IMR-90 (cell line): ENCODE measurements around the gene PAQR4. TPM values are rescaled to one million over a fixed set of nuclear protein-coding genes. Genes with fewer than 3 reads are reported as not detected.
A peak's percentile ranks its signal among the peaks of the same experiment; 100 is the strongest.

ENCODE experiments used
- ATAC-seq: fragments of 200-7000 bp; cut with Tn5 transposase; 2 replicates; pipeline ENCODE4 v1.9.1; 2020; ENCODE audit warnings: low read depth, mild to moderate bottlenecking, moderate library complexity
- BruUV-seq: library from RNA; stranded (reverse); fragments of 400-500 nt; replicated peaks from 2 replicates; lab custom pipeline; 2021; lab: Mats Ljungman, UMichigan
- CTCF ChIA-PET: fragments of 300-600 bp; formaldehyde crosslinking; extraction: SDS; loops from one replicate; lab custom pipeline; 2021; ENCODE audit warnings: antibody characterized with exemption; lab: Yijun Ruan, JAX
- POLR2A ChIA-PET: fragments of 300-600 bp; sonication (Branson Sonifier 250); formaldehyde crosslinking; loops from one replicate; lab custom pipeline; 2022; ENCODE audit warnings: antibody characterized with exemption; ENCODE audit not compliant: unreplicated experiment; lab: Charles Lee
- DNase-seq: peaks from one replicate; pipeline ENCODE4 v3.0.0; 2013
- H2AFZ ChIP-seq: replicated peaks from 2 replicates; pipeline ENCODE3; 2013; ENCODE audit warnings: low read length, mild to moderate bottlenecking; ENCODE audit not compliant: poor library complexity
- H2AK5ac ChIP-seq: 2 replicates; pipeline ENCODE4 v1.6.1; 2013; ENCODE audit warnings: low read depth, low read length, inconsistent platforms
- H2AK9ac ChIP-seq: replicated peaks from 2 replicates; pipeline ENCODE3; 2013; ENCODE audit warnings: mild to moderate bottlenecking, low read depth, low read length, moderate library complexity; ENCODE audit not compliant: poor library complexity
- H2BK120ac ChIP-seq: 2 replicates; pipeline ENCODE4 v1.6.1; 2013; ENCODE audit warnings: low read depth, low read length, inconsistent platforms
- H2BK15ac ChIP-seq: 3 replicates; pipeline ENCODE4 v1.6.1; 2013; ENCODE audit warnings: low read depth, low read length, inconsistent platforms
- H2BK20ac ChIP-seq: 2 replicates; pipeline ENCODE4 v1.6.1; 2013; ENCODE audit warnings: low read depth, mild to moderate bottlenecking, inconsistent platforms, low read length, moderate library complexity
- H2BK5ac ChIP-seq: 2 replicates; pipeline ENCODE4 v1.6.1; 2013; ENCODE audit warnings: mild to moderate bottlenecking, low read depth, low read length, inconsistent platforms; ENCODE audit not compliant: poor library complexity, severe bottlenecking
- H3K14ac ChIP-seq: replicated peaks from 2 replicates; pipeline ENCODE4 v1.6.1; 2013; ENCODE audit warnings: low read depth, low read length, inconsistent platforms
- H3K18ac ChIP-seq: 2 replicates; pipeline ENCODE4 v1.6.1; 2013; ENCODE audit warnings: low read depth, low read length, control low read depth
- H3K23ac ChIP-seq: 2 replicates; pipeline ENCODE4 v1.6.1; 2013; ENCODE audit warnings: low read depth, low read length, inconsistent platforms
- H3K27ac ChIP-seq: 2 replicates; pipeline ENCODE4 v1.5.1; 2013; ENCODE audit warnings: mild to moderate bottlenecking, control low read depth, low read length; ENCODE audit not compliant: insufficient read depth
- H3K27me3 ChIP-seq: 2 replicates; pipeline ENCODE4 v1.6.1; 2013; ENCODE audit warnings: low read length; ENCODE audit not compliant: control insufficient read depth, insufficient read depth
- H3K36me3 ChIP-seq: 2 replicates; pipeline ENCODE4 v1.6.1; 2013; ENCODE audit warnings: low read length, mixed read lengths; ENCODE audit not compliant: control insufficient read depth, insufficient read depth
- H3K4ac ChIP-seq: 2 replicates; pipeline ENCODE4 v1.6.1; 2013; ENCODE audit warnings: low read depth, low read length, inconsistent platforms
- H3K4me1 ChIP-seq: 2 replicates; pipeline ENCODE4 v1.6.1; 2013; ENCODE audit warnings: low read length, mixed read lengths; ENCODE audit not compliant: control insufficient read depth, insufficient read depth
- H3K4me2 ChIP-seq: 2 replicates; pipeline ENCODE4 v1.6.1; 2013; ENCODE audit warnings: low read depth, mild to moderate bottlenecking, control low read depth, low read length, moderate library complexity
- H3K4me3 ChIP-seq: 2 replicates; pipeline ENCODE4 v1.5.1; 2013; ENCODE audit warnings: low read depth, mild to moderate bottlenecking, control low read depth, low read length, moderate library complexity; ENCODE audit not compliant: insufficient read depth
- H3K56ac ChIP-seq: 2 replicates; pipeline ENCODE4 v1.6.1; 2013; ENCODE audit warnings: low read length, inconsistent platforms; ENCODE audit not compliant: insufficient read depth; ENCODE audit errors: extremely low read depth
- H3K79me1 ChIP-seq, 2 experiments: 2 replicates each; pipeline ENCODE4 v1.6.1; 2013; ENCODE audit warnings: low read length in 2 of 2, inconsistent platforms in 1 of 2, low read depth in 1 of 2
- H3K9ac ChIP-seq: 2 replicates; pipeline ENCODE4 v1.6.1; 2013; ENCODE audit warnings: low read depth, low read length, control low read depth
- H3K9me1 ChIP-seq: 2 replicates; pipeline ENCODE4 v1.6.1; 2013; ENCODE audit warnings: low read length, inconsistent platforms; ENCODE audit not compliant: insufficient read depth
- H3K9me3 ChIP-seq: 2 replicates; pipeline ENCODE4 v1.6.1; 2013; ENCODE audit warnings: low read length; ENCODE audit not compliant: control insufficient read depth, insufficient read depth
- H4K20me1 ChIP-seq: 2 replicates; pipeline ENCODE4 v1.6.1; 2013; ENCODE audit warnings: low read length, inconsistent platforms; ENCODE audit not compliant: insufficient read depth
- H4K5ac ChIP-seq: 2 replicates; pipeline ENCODE4 v1.6.1; 2013; ENCODE audit warnings: mild to moderate bottlenecking, low read depth, low read length, control low read depth
- H4K8ac ChIP-seq, 2 experiments: 2 replicates each; pipeline ENCODE4 v1.6.1; 2013; ENCODE audit warnings: low read depth in 2 of 2, low read length in 2 of 2, control low read depth in 1 of 2, inconsistent platforms in 1 of 2
- H4K91ac ChIP-seq: 2 replicates; pipeline ENCODE4 v1.6.1; 2013; ENCODE audit warnings: low read depth, low read length, inconsistent platforms; ENCODE audit not compliant: insufficient read depth
- CEBPB ChIP-seq: IDR thresholded peaks from 2 replicates; pipeline ENCODE4 v1.6.1; 2012; ENCODE audit warnings: low read depth, low read length, improper control_type of control experiment
- MXI1 ChIP-seq: IDR thresholded peaks from 2 replicates; pipeline ENCODE4 v1.6.1; 2012; ENCODE audit warnings: low read depth, mild to moderate bottlenecking, low read length, moderate library complexity, borderline replicate concordance
- POLR2A ChIP-seq: IDR thresholded peaks from 2 replicates; pipeline ENCODE4 v1.6.1; 2012; ENCODE audit warnings: mild to moderate bottlenecking, low read depth, low read length
- WGBS, 2 experiments: methylation state at CpG; one replicate each; pipeline versions ENCODE4 v1.1.5 to v1.1.7; 2013; ENCODE audit warnings: missing lambda C conversion rate in 2 of 2; ENCODE audit not compliant: insufficient read length in 1 of 2; ENCODE audit errors: extremely low coverage in 2 of 2; 5-methylcytosine and 5-hydroxymethylcytosine counted together
- dilution Hi-C: fragments of 300-500 bp; cut with HindIII; formaldehyde crosslinking; loops from one replicate; pipeline ENCODE4 v1.14.3; 2018; ENCODE audit warnings: low sequenced_read_pairs; ENCODE audit not compliant: unreplicated experiment
- in situ Hi-C: fragments of 300-500 bp; cut with MboI; formaldehyde crosslinking; loops from 3 replicates; pipeline ENCODE4 v1.14.3; 2019; ENCODE audit warnings: low sequenced_read_pairs, inconsistent platforms, mixed read lengths
- intact Hi-C: fragments of 100-400 bp; cut with micrococcal nuclease; formaldehyde crosslinking; loops from 2 replicates; pipeline ENCODE4 v1.10.0; 2022
- polyA plus RNA-seq, 3 experiments: library from polyadenylated mRNA; depleted of rRNA; stranded (reverse); fragments of >200 nt; gene quantifications; 2 replicates each; pipeline ENCODE4 v1.2.3, GENCODE V29; 2012; ENCODE audit warnings: low replicate concordance in 1 of 3
- total RNA-seq: library from RNA; depleted of rRNA; stranded (reverse); fragments of >200 nt; gene quantifications from 2 replicates; pipeline ENCODE4 v1.2.3, GENCODE V29; 2012
- TF ChIP-seq, protein P1 (sequence below): conservative IDR thresholded peaks from 2 replicates; pipeline ENCODE4 v1.5.1; 2012; ENCODE audit warnings: mild to moderate bottlenecking, low read depth, low read length, improper control_type of control experiment
- TF ChIP-seq, protein P2 (sequence below): fragments of 150-350 bp; IDR thresholded peaks from 2 replicates; pipeline ENCODE4 v1.6.1; 2017; ENCODE audit warnings: mild to moderate bottlenecking, antibody characterized with exemption, low read length, low read depth

Gene PAQR4
- total and polyA plus RNA-seq, 2 of the 4 experiments (the other 2 are of a cell fraction), result 2.2 to 10.0 TPM

DNA sequence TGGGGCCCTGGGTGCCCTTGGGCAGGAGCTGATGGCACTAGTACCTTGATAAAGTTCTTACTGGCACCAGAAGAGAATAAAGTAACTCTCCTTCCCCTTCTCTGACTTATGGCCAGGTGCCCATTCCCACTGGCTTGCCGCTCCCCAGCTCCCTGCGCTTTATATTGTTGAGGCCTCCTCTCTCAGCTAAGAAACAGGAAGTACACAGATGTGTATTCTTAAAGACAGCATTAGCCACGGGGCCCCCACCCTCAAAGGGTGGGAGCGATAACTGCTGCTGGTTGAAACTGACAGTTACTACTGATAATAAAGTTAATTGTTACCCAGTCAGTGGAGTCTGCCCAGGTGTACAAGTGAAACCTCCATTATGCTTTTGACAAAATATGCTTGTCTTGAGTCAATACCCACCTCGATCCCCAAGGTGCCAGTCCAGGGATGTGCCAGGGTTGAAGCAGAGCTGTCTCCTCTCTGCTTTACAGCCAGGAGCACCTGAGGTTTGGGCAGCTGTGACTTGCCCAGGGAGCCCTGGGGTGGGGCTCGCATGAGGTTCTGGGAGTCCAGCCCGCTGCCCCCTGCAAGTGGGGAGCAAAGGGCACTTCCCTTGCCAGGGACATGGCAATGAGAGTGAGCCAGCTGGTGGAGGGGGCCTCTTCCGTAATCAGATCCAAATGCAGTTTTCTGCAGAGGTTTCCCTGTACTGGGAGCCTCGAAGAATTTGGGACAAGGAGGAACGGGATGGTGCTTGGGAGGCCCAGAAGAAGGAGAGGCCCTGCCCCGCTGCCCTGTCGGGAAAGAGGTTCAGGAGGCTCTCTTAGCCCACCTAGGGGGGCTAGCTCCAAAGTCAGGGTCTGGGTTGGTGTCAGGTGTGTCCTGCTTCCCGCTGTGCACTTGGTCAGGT is 38.2 kb downstream of the PAQR4 start:
- 72% methylated on average over 5 of the region's 13 CpGs; no CpG with 5 or more reads in 1 of the 2 experiments for whole genome bisulfite sequencing, 2 experiments
- intact Hi-C loops, result no loop called here
- Histone ChIP-seq H3K4ac (no peak overlapping the region), H3K4me1 (peaks cover 3% of the 10 kb centered on the region; the same call in 1 of the 2 replicates), H4K8ac (no peak overlapping the region), H4K91ac (no peak overlapping the region), H2AK9ac (peak overlapping the region; percentile 57), H2BK5ac (no peak overlapping the region), H3K27ac (no peak overlapping the region), H4K20me1 (no peaks in the 10 kb centered on the region), H3K36me3 (no peaks in the 10 kb centered on the region), H2BK20ac (no peak overlapping the region), H2BK15ac (no peak overlapping the region), H2AFZ (no peak overlapping the region), H2BK120ac (no peak overlapping the region), H3K18ac (no peak overlapping the region), H3K4me2 (no peak overlapping the region), H3K9me3 (no peaks in the 10 kb centered on the region), H3K56ac (no peak overlapping the region), H3K79me1 (no peaks in the 10 kb centered on the region), H3K4me3 (no peak overlapping the region), H2AK5ac (peak overlapping the region; percentile 24; the same call in 1 of the 2 replicates), H3K14ac (no peak overlapping the region), H3K23ac (no peak overlapping the region), H4K5ac (no peak overlapping the region), H3K9ac (no peak overlapping the region), H3K9me1 (no peaks in the 10 kb centered on the region), H3K27me3 (peaks cover 30% of the 10 kb centered on the region)
- DNase-seq, result no peak
- ChIA-PET POLR2A (no interaction called here), CTCF (interaction anchor here (1.1 kb wide), 1 partner anchor 25 kb away, joined by 3 read pairs; no protein-coding TSS in a partner anchor)
- BruUV-seq, result no TSS peak
- no peak for TF ChIP-seq MXI1
- TF ChIP-seq, protein P1, sequence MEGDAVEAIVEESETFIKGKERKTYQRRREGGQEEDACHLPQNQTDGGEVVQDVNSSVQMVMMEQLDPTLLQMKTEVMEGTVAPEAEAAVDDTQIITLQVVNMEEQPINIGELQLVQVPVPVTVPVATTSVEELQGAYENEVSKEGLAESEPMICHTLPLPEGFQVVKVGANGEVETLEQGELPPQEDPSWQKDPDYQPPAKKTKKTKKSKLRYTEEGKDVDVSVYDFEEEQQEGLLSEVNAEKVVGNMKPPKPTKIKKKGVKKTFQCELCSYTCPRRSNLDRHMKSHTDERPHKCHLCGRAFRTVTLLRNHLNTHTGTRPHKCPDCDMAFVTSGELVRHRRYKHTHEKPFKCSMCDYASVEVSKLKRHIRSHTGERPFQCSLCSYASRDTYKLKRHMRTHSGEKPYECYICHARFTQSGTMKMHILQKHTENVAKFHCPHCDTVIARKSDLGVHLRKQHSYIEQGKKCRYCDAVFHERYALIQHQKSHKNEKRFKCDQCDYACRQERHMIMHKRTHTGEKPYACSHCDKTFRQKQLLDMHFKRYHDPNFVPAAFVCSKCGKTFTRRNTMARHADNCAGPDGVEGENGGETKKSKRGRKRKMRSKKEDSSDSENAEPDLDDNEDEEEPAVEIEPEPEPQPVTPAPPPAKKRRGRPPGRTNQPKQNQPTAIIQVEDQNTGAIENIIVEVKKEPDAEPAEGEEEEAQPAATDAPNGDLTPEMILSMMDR, result no peak
- TF ChIP-seq, protein P2, sequence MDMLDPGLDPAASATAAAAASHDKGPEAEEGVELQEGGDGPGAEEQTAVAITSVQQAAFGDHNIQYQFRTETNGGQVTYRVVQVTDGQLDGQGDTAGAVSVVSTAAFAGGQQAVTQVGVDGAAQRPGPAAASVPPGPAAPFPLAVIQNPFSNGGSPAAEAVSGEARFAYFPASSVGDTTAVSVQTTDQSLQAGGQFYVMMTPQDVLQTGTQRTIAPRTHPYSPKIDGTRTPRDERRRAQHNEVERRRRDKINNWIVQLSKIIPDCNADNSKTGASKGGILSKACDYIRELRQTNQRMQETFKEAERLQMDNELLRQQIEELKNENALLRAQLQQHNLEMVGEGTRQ, result no peak
- no peak for TF ChIP-seq POLR2A
- no peak for TF ChIP-seq CEBPB
- dilution Hi-C loops, result no loop called here
- in situ Hi-C loops, result no loop called here
- no peak for ATAC-seq
